ENCODE measurements around the gene GSTA4.
"Not testable (repeated sequence)": the region's sequence is repeated elsewhere in the genome, so short reads cannot be mapped to it uniquely, and the experiment has no call there.

Gene GSTA4

DNA sequence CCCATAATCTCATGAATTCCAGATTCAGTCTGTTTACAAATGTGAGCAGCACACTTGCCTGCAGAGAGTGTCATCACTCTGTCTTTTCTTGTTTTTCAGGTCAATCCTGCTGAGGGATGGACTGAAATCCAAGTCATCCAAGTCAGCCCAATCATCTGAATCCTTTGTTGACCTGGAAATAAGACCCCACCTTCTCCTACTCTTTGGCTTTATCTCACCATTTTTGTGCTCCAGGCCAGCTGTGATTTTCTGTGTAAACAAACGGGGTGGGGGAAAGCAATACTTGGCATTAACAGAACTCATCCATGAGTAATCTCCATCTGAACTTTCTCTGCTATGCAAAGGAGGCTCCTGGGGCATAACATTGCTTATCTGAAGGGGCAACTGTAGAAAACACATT, 16.9 kb upstream of the GSTA4 start:
- DNase-seq, result no peak

DNA sequence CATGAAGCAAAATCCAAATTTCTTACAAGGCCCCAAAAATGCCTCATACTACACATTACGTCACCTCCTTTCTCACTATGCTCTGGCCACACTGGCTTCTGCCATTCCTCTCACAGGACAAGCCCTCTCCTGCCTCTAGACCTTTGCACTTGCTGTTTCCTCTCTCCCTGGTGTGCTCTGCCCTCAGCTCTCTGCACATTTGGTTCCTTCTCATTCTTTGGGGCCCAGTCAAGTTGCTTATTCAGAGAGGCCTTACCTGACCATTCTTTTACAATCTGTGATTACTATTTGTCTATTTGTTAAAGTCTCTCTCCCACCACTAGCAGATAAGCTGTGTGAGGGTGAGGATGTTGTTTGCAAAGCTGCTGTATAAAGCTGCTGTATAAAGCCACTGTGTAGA, 15.4 kb upstream of the GSTA4 start:
- DNase-seq, result no peak

DNA sequence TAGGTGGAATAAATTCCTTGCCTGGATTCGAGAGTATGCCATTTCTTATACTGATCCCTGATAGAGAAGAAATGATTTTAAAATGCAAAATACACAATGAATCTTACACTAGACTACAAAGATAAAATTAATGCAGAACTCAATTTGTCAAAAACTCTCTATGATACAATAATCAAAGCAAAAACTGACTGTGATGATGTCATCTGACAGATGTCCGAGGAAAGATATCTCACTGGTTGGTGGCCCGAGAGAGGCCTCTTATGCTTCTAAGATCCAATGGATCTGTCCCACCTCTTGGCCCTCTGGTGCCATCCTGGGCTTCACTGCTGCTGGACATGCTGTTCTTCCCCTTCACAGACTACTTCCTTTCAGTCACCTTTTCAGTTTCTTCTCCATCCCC, 14.4 kb upstream of the GSTA4 start:
- DNase-seq, result no peak

DNA sequence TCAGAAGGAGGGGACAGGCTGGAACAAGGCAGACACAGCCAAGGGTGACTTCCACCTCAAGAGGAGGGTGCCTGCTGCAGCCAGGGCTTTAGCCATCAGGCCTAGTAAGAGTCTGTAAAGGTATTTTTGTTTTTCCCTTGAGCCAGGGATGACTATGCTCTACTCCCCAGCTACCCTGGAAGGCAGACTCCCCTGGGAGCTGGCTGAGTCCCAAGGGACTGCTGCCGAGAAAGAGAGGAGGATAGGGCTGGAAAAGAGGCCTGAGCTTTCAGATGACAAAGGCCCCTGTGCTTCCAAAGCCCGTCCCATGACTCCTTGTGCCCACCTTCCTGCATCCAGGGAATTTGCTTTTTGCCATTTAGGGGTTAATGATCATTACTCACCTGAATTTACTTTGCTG, 14.0 kb upstream of the GSTA4 start:
- DNase-seq, result no peak

DNA sequence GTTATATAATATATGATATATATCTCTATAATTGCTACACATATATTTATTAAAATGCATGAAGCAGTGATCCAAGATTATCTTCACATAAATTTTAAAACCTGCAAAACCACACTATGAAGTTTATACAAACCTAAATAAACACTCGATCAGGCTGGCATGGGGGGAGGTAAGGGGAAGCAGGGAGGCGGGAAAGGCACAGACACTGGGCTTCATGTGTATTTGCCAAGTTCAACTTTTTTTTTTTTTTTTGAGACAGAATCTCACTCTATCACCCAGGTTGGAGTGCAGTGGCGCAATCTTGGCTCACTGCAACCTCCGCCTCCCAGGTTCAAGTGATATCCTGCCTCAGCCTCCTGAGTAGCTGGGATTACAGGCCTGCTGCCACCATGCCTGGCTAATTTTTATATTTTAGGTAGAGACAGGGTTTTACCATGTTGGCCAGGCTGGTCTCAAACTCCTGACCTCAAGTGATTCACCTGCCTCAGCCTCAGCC, 13.2 kb upstream of the GSTA4 start:
- DNase-seq, result not testable (repeated sequence)

DNA sequence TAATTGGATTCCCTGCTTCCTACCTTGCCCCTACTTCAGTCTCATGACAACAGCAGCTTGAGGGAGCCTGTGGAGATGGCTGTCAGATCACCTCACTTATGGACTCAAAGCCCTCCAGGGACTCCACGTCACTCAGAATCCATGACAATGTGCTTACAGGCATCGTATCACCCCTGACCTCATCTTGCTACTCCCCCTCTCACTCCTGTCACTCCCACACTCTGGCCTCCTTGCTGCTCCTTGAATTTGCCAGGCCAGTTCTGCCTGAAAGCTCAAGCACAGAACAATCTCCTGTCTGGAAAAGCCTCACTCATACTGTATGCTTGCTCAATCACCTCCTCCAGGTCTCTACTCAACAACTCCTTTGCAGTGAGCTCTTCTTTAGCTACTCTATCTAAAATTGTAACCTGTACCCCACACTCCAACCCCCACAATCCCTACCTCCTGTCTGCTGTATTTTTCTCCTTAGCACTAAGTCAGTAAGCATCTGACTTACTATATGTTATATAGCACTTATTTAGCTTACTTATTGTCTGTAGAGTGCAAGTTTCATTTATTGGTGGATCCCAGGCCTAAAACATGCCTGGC, 10.7 kb upstream of the GSTA4 start:
- no peak for DNase-seq

DNA sequence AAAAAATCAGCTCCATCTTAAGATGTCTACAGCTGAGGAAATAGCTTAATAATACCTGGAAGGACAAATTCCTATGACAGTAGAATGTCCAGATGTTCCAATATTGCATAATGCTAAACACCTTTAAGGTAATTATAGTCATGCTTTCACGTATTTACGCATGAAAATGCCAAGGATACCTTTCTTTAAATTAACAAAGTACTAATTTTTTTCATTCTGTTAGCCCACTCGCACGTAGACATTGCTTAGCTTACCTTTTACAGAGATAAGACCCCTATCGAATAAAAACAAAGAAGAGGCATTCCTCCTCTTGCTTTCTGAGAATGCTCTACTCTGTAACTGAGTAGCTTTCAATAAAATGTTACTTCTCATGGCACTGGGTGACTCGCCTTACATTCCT, 4.4 kb upstream of the GSTA4 start:
- DNase-seq, result no peak

DNA sequence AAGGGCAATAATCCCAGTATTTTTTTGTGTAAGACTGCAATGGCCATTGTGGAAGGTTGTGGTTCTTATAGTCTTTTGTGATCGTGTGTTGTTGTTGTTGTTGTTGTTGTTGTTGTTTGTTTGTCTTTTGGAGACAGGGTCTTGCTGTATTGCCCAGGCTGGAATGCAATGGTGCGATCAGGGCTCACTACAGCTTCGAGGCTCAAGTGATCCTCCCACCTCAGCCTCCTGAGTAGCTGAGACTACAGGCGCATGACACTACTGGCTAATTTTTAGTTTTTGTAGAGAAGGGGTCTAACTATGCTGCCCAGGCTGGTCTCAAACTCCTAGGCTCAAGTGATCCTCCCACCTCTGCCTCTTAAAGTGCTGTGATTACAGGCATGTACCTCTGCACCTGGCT, 3.5 kb upstream of the GSTA4 start:
- DNase-seq, result no peak

DNA sequence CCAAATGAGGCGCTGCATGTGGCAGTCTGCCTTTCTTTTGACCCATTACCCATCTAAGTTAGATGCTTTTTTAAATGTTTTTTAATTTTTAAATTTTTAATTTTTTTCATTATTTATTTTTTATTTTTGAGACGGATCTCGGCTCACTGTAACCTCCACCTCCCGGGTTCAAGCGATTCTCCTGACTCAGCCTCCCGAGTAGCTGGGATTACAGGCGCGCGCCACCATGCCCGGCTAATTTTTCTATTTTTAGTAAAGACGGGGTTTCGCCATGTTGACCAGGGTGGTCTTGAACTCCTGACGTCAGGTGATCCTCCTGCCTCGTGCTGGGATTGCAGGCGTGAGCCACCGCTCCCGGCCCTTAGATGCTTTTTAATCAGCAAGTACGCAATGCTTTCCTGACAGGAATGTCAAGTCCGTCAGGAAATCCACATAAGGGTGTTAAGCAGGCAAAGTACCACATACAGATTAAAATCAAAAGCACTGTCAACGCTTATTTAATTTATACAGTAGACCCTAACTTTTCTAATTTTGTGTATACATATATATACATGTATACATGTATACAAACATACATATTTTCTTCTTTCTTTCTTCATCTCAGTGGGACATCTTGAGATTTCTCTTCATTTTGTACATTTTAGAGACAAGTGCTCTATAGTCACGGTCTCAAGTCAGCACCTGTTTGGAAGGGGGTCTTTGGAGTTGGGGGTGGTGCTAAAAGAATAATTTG, 995 bp upstream of the GSTA4 start:
- peak; percentile 57 to 62 for DNase-seq

DNA sequence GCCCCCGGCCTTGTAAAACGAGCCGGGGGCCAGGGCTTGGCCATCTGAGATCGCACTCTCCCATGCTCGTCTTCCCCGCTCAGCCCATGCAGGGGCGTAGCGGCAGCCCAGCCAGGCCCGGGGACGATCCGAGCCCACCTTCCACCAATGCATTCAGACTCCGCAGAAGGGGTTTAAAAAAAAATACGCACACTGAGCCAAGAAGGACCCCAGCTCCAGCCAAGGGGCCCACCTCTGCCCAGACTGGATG, 320 bp downstream of the GSTA4 start:
- no peak for DNase-seq

DNA sequence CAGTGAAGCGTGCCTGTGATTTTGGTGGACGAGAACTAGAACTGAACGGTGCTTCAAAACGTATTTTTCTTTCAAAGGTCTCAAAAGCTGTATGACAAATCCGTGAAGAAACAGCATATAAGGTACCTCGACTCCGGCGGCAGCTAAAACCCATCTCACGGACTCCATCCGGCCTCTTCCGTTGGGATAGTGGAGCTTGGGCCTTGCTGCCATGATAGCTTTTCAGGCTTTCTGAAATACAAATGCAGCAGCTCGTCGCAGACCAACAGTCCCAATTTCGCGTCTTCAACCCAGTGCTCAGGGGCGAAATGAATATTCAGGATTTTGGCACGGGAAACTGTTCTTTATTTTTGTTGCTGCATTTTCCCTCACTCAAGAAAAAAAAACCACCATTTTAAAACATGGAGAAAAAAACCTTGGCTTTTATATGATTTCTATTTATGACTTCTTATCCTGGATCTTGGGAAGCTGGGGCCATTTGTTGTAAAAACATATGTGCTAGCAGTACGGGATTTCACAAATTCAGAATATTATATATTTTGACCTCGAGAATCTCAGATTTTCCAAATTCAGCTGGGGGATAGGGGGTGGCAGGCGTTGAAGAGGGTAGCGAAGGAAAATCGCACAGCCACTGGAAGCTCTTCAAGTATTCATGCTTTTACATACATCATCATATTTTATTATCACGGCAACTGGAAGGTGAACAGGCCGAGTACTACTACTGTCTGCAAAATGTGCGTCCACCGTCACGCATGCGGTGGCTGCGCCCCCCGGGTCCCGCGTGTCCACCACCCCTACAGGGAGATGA, 849 bp downstream of the GSTA4 start:
- DNase-seq, result no peak

DNA sequence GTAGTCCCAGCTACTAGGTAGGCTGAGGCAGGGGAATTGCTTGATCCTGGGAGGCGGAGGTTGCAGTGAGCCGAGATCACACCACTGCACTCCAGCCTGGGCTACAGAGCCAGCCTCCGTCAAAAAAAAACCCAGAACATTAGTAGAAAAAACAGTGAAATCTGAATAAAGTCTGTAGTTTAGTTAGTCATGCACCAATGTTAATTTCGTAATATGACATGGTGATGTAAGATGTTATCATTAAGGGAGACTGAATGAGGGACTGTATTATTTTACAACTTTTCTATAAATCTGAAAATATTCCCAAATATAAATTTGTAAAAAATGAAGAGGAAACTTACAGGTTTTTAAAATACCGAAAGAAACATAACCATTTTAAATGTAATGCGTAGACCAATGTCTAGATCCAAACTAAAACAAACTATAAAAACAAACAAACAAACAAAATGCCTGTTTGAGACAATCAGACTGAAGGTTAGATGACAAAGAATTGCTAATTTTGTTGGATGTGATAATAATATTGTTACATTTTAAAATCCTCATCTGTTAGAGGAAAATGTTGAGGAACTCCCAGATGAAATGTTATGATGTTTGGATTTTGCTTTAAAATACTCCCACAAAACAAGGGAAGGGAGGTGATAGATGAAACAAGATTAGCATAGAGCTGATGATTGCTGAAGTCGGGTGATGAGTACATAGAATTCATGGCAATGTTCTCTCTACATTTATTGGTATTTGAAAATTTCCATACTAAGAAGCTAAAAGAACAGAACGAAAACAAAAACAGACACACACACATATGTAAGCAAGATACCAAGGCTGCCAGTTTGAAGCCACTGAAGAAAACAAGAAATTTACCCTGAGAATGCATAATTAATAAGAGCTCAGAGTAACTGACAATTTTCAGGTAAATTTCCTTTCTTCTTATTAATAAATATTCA, 1.8 kb downstream of the GSTA4 start:
- DNase-seq, result peak; percentile 43 to 56

DNA sequence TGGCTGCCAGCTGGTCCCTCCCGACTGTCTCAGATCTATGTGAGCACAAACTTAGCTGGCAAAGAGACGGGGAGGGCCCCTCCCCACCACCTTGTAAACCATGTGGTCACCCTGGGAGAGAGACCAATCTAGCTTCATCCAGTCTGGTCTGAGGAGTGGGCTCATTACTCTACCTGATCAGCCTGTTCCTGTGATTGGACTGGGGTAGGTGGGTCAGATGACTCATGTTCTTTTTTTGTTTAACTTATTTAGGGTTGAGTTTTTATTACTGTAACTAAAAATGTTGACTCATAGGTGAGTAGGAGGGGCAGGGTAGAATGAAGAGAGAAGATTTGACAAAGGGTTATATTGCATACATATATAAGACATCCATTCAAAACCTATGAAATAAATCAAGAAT, 4.7 kb downstream of the GSTA4 start:
- peak in 1 of 2 donors; percentile 5 for DNase-seq

DNA sequence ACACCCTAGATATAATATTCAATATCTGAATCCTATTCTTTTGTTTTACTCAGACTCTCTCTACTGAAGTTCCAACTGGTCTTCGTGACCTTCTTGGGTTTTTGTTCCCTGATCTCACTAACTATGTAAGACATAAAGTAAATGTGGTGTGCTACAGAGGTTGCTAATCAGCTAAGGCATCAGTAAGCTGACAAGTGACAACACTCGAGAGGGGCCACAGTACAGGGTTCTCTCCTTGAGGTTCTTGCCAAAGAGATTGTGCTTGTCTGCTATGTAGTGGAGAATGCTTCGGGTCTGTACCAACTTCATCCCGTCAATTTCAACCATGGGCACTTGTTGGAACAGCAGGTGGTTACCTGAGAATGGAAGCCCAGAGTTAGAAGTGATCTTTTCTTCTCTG, 9.9 kb downstream of the GSTA4 start:
- no peak for DNase-seq

DNA sequence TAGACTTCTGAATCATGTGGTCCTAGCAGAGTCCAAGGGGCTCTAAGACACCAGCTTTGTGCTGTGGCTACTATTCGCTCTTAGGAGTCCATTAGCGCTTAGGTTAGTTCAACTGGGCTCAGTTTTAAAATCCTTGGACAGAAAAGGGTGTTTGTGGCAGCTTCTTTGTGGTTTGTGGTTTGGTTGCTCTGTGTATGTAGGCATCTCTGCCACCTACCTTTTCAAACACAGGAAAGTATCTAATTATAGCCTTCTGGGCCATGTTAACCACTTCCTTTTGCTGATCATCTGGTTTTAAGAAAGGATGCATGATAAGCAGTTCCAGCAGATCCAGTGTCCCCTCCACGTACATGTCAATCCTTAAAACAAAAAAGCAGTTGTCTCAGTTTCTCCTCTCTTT, 10.8 kb downstream of the GSTA4 start:
- DNase-seq, result no peak

DNA sequence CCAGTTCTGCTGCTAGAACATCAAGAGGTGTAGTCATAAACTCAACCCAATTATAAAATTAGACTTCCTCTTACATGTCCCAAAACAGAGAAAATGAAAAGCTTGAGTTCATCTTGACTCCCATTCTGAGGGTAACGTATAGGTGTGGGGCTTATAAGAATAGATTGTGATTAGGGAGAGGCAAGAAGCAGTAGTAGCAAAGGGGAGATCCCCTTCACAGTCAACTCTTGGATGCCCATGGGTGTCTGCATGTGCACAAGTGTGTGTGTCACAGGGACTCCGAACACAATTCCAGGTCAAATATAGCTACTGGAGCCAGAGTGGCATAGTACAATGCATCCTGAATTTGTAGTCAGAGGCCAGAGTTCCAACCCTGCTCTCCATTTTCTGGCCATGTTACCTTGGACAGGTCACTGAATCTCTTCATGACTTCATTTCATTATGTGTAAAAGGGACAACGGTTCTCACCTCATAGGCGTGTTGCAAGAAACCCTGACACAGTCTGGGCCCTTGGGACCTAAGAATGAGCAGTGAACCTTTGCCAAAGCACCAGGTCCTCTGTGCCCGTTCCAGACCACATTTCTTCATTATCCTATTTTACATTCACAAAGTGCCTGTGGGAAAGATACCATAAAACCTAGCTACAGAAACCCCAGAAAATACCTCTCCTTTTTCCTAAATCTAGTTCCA, 11.8 kb downstream of the GSTA4 start:
- no peak for DNase-seq

DNA sequence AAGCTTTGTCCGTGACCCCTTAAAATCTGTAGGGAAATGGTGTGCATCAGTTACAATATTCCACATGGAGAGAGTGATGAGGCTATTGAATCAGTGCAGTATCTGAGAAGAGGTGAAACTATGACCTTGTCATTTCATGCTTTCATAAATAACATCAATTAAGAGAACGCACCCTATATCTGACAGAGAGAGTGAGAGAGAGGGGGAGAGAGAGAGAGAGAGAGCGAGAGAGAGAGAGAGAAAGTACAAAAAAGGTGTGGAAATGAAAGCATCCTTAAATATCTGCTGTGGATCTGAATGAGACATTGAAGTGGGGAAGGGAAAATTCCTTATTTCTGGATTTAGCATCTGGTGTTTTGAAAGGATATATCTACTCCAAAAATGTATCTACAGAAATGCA, 12.4 kb downstream of the GSTA4 start:
- DNase-seq, result no peak

DNA sequence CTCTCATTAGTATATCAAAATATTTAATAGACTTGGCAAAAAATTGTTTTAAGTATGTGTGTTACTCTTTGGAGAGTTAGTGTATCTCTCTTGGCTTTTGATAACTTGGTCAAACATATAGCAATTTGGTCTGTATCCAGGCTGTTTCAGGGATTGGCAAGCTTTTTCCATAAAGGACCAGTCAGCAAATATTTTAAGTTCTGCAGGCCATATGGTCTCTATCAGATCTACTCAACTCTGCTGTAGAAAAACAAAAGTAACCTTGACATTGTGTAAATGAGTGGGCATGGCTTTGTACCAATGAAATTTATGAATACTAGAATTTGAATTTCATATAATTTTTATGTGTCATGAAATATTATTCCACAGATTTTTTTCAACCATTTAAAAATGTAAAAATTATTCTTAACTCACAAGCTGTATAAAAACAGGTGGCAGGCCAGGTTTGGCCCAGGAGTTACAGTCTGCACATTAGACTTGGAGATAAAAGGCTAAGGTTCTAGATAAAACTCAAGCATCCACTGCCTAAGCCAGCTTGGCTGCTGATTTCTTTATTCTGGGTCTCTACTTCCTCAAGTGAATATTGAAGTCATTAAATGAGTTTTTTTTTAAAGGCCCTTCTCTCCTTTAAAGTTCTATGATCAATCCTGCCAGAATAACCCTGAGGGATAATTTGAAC, 13.7 kb downstream of the GSTA4 start:
- no peak for DNase-seq

DNA sequence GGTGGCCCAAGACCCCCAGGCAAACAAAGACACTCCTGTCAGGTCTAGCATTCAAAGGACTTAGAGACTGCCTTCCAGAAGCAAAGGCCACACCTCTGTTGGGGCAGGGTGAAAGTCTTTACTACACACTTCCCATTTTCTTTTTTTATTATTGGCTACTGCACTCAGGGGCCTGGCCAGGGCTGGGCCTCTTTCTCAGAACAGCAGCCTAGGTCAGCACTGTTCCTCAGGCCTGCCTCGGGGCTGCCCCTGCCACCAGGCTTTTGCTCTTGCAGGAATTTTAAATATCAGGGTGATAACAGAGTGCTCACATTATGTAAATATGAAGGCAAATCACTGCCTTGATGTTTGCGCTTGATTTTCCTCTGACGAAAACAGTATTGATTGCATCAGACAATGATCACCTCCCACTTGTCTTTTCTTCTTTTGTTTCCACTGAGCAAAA, 18.5 kb downstream of the GSTA4 start:
- DNase-seq, result peak; percentile 62 to 71

DNA sequence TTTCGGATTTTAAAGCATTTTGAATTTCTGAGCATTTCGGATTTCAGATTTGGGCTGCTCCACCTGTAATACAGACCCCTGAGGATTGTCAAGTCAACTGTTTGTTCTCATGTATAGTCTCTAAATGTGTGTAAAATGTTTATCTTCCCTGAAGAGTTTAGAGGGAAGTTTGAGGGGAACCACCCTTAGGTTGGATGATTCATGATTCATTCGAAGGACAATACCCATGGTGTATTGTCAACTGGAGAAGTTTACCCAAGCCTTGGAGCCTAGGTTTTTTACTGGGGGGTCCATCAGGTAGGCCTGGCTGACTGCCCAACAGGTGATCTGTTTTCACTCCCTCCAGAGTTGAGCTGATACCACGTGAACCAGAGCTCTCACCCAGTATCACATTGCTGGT, 18.9 kb downstream of the GSTA4 start:
- peak; percentile 64 to 66 for DNase-seq

DNA sequence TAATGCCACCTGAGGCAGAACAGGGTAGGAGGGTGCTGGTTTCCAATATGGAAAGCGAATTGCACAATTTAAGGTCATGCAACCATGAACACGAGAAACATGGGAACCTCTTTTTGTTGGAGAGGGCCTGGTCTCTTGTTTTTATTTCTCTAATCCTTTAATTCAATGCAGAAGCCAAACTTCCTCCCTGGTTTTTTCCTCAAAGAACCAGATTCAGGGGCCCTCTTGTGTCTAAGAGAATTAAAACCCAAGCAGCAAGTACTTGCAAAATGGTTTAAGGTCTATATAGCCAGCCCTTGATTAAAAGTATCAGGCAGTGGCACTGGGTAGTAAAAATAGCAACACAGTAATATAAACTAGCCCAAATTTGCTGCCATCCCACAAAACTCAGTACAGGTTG, 19.5 kb downstream of the GSTA4 start:
- peak; percentile 30 to 41 for DNase-seq

DNA sequence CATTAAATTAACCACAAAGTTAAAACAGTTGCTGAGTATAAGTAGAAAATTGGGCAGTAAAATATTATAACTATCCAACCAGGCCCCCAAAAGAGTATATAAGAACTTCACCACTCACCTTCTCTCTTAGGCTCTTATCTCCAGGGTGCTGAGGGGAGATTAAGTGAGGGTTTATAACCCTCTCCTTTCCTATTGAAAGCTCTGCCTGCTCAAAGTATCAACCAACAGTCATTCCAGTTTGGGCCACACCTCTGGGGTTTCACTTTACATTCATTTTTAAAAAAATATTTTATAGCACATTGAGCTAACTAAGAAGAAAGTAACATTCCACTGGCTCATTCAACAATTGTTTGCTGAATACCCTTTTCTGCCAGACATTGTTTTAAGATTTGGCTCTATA, 22.1 kb downstream of the GSTA4 start:
- no peak for DNase-seq

All from inflammatory macrophage treated with lipopolysaccharide for 1 hour (primary cell).